C4-2B (cell line): ENCODE measurements around the gene MOB2.

Experiments used
- CTCF ChIP-seq: fragments of 450-650 bp; conservative IDR thresholded peaks from 2 replicates; pipeline ENCODE4 v1.5.1; 2017; ENCODE audit warnings: mild to moderate bottlenecking
- ZFX ChIP-seq: fragments of 450-650 bp; IDR thresholded peaks from 2 replicates; pipeline ENCODE4 v1.6.1; 2017

GRCh38 chr11:1509626-1510255 lies 23.2 kb upstream of the MOB2 start:
- TF ChIP-seq CTCF = no peak
- TF ChIP-seq ZFX = no peak
